Right ventricle myocardium inferior (tissue), 1 donor: ENCODE measurements around the gene MEIOSIN. TPM values are rescaled to one million over a fixed set of nuclear protein-coding genes. Genes with fewer than 3 reads are reported as not detected.

Source experiments
- ATAC-seq: fragments of 200-7000 bp; cut with Tn5 transposase; one replicate; pipeline ENCODE4 v1.9.1; 2020; ENCODE audit warnings: mild to moderate bottlenecking, moderate library complexity
- DNase-seq: peaks from one replicate; pipeline ENCODE4 v3.0.0; 2021; ENCODE audit errors: missing footprints
- intact Hi-C: fragments of 100-400 bp; cut with DNase I; formaldehyde crosslinking; loops from one replicate; pipeline ENCODE4 v1.11.0; 2022
- total RNA-seq: library from RNA; stranded (reverse); fragmentation: NEBNext Ultra II Directional; extraction: Animal tissue kit (Norgen Biotek cat#: 25700); gene quantifications from one replicate; pipeline ENCODE4 v1.2.1, GENCODE V29; 2021
- donor health status: DM: no; HTN: yes; CAD: no; lungs with severe emphysema.

MEIOSIN gene
- total RNA-seq, 1 donor from 2014 or later = not detected

DNA sequence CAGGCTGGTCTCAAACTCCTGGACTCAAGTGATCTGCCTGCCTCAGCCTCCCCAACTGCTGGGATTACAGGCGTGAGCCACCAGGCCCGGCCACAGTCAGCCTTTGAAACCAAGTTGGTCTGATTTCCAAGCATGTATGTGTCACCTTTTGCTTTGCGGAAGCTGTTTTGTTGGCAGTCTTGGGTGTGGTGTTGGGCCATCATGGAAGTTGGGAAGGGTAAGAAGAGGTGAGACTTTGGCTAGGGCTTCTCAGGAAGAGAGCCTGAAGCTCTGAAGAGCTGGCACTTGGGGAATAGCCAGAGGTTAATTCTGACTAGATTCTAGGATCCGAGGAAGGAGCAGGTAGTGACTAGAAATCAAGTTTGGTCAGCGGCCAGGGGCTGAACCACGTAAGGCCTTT is 79.1 kb downstream of the MEIOSIN start:
- DNase-seq (no peak), ATAC-seq (no peak)
- intact Hi-C loops = no loop called here

Other genes with a start within 250 kb of the MEIOSIN start
- gene RTN2, start 236.4 kb upstream of the MEIOSIN start, total RNA-seq = 30.6 TPM
- gene PPM1N, start 235.0 kb upstream of the MEIOSIN start, total RNA-seq = 0.65 TPM
- 49.0 TPM for gene VASP, start 226.0 kb upstream of the MEIOSIN start, total RNA-seq
- 24.5 TPM for gene OPA3, start 148.6 kb upstream of the MEIOSIN start, total RNA-seq
- gene GPR4, start 131.2 kb upstream of the MEIOSIN start, total RNA-seq = 5.4 TPM
- gene EML2, start 94.0 kb upstream of the MEIOSIN start, total RNA-seq = 39.1 TPM
- 5.0 TPM for gene GIPR, start 65.2 kb upstream of the MEIOSIN start, total RNA-seq
- gene SNRPD2, start 41.5 kb upstream of the MEIOSIN start, total RNA-seq = 252 TPM
- 1.5 TPM for gene QPCTL, start 40.8 kb upstream of the MEIOSIN start, total RNA-seq
- gene FBXO46, start 2.5 kb upstream of the MEIOSIN start, total RNA-seq = 13.1 TPM
- gene SIX5, start 35.8 kb downstream of the MEIOSIN start, total RNA-seq = 22.3 TPM
- 233 TPM for gene DMPK, start 49.1 kb downstream of the MEIOSIN start, total RNA-seq
- 52.0 TPM for gene DMWD, start 59.4 kb downstream of the MEIOSIN start, total RNA-seq
- not detected for gene RSPH6A, start 81.9 kb downstream of the MEIOSIN start, total RNA-seq
- 29.9 TPM for gene SYMPK, start 129.7 kb downstream of the MEIOSIN start, total RNA-seq
- not detected for gene FOXA3, start 130.9 kb downstream of the MEIOSIN start, total RNA-seq
- gene IRF2BP1, start 152.7 kb downstream of the MEIOSIN start, total RNA-seq = 19.9 TPM
- 16.0 TPM for gene MYPOP, start 169.2 kb downstream of the MEIOSIN start, total RNA-seq
- gene NANOS2, start 181.3 kb downstream of the MEIOSIN start, total RNA-seq = not detected
- 5.3 TPM for gene NOVA2, start 240.4 kb downstream of the MEIOSIN start, total RNA-seq